Stomach (tissue), 4 donors: ENCODE measurements around the gene ARRDC4.

ENCODE experiments used
- CTCF ChIP-seq, 7 experiments: fragments of 450-650 bp in 4 of 7; fragments of 200-600 bp in 3 of 7; sonication (generic) in 3 of 7; IDR thresholded peaks; one replicate each; pipeline ENCODE4 v1.5.1; 2016 to 2019; ENCODE audit warnings: antibody characterized with exemption in 7 of 7, control low read depth in 2 of 7, mild to moderate bottlenecking in 1 of 7
- EP300 ChIP-seq: sonication (generic); formaldehyde crosslinking; IDR thresholded peaks from one replicate; pipeline ENCODE4 v1.6.1; 2017; ENCODE audit warnings: antibody characterized with exemption
- POLR2A ChIP-seq, 4 donors: fragments of 450-650 bp; IDR thresholded peaks; one replicate each; pipeline ENCODE4 v1.6.1; 2016; ENCODE audit warnings: antibody characterized with exemption in 4 of 4, control low read depth in 2 of 4, mild to moderate bottlenecking in 1 of 4, moderate library complexity in 1 of 4
- POLR2AphosphoS5 ChIP-seq, 3 donors: sonication (generic); formaldehyde crosslinking; IDR thresholded peaks; one replicate each; pipeline ENCODE4 v1.6.1; 2016; ENCODE audit warnings: antibody characterized with exemption in 3 of 3

- TF ChIP-seq CTCF (IDR thresholded peaks at IDR 0.05), result no peak
- TF ChIP-seq POLR2A (IDR thresholded peaks at IDR 0.05), result no peak
- no peak for TF ChIP-seq POLR2AphosphoS5 (IDR thresholded peaks at IDR 0.05)
- no peak for TF ChIP-seq EP300
These were observed 12.8 kb upstream of the ARRDC4 start for GRCh38 chr15:97947465-97948260.
